NCI-H774 (cell line): ENCODE data around the gene EMSY.
"Not testable (repeated sequence)": the region's sequence is repeated elsewhere in the genome, so short reads cannot be mapped to it uniquely, and the experiment has no call there.

Source experiments
- DNase-seq: peaks from one replicate; lab custom pipeline; 2025; lab: John Stamatoyannopoulos, UW

Gene EMSY

DNA sequence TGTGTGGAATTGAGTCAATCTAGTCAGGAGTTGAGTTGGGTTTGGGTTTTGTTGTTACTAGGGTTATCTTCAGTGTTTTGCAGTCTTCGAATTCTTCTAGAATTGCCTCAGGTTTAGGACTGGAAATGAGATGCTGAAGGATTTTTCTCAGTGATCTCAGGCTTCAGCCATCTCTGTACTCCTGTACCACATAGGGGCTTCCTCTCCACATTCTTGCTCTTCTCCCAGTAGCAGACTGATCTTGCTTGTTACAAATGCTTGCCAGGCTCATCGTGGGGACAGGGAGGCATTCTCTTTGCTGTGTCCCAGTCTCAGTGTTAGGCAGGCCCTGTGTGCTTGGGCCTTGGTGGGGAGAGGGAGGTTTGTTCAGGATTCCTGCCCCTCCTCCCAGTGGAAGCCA, 129.6 kb downstream of the EMSY start:
- DNase-seq, result no peak

- no peak for DNase-seq
Observed at GRCh38 chr11:76574879-76575278, 130.1 kb downstream of the EMSY start.

GRCh38 chr11:76577226-76577920, 132.6 kb downstream of the EMSY start:
- DNase-seq, result no peak

GRCh38 chr11:76577921-76578653, 133.3 kb downstream of the EMSY start:
- no peak for DNase-seq

DNA sequence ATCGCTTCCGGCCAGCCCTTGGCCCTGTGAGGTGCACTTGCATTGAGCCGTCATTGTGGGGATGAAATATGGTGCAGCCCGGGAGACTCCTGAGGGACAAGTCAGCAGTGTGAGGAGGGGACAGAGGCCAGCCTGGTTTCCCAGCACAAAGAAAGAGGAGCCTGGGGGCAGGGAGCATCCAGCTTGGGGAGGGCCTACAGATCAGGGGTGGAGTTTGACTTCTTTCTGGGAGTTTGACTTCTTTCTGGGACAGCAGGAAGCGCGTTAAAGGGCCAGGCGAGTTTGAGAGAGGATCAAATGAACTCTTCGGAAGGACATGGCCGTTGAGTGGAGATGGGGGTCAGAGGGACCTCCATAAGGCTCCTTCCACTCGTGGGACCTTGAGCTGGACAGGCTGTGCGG, 133.8 kb downstream of the EMSY start:
- no peak for DNase-seq

DNA sequence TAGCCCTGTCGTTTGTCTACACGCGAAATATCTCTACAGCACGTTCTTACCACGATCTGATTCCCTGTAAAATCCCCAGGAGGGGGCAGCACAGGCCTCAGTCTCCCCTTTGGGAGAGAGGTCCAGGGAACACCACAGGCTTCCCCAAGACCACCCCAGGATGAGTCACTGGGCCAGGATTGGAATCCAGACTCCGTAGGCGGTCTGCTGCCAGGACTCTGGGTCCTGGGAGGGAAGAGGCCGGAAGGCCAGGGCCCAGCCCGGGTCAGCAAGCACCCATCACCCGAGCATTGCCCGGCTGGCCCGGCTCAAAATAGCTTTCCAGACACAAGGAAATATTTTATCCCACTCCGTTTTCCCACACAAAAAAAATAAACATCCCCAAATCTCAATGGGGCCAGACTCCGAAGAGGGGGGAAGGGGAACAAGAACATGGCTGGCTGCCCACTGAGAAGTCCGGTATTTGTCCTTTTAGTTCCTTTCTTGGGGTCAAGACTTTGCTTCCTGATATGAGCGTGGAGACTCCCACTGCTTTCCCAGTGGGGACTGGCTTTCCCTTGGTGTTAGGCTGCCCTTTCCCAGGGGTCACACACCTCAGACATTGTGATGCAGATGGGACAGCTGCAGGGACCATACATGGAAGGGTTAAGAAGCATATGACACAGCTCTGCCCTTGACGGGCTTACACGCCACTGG, 134.4 kb downstream of the EMSY start:
- DNase-seq, result no peak

DNA sequence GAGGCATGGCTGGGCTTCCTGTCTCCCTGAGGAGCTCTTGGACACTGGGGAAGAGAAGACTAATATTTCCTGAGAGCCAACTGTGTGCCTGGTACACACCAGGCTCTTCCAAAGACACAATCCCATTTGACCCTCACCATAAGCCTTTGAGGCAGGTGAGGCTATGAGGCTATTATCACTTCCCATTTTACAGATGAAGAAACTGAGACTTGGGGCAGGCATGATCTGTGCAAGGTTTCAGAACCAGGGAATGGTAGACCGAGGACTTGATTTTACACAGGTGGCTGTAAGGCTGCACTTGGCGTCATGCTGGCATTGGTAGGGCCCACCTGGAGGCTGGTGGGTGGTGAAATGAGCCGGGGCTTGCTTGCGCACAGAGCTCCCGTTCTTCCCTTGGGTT, 134.9 kb downstream of the EMSY start:
- DNase-seq, result no peak

DNA sequence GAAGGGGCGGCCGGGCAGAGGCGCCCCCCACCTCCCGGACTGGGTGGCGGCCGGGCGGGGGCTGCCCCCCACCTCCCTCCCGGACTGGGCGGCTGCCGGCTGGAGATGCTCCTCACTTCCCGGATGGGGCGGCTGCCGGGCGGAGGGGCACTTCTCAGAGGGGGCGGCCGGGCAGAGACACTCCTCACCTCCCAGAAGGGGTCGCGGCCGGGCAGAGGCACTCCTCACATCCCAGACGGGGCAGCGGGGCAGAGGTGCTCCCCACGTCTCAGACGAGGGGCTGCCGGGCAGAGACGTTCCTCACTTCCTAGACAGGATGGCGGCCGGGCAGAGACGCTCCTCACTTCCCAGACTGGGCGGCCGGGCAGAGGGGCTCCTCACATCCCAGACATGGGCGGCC, 137.7 kb downstream of the EMSY start:
- not testable (repeated sequence) for DNase-seq

DNA sequence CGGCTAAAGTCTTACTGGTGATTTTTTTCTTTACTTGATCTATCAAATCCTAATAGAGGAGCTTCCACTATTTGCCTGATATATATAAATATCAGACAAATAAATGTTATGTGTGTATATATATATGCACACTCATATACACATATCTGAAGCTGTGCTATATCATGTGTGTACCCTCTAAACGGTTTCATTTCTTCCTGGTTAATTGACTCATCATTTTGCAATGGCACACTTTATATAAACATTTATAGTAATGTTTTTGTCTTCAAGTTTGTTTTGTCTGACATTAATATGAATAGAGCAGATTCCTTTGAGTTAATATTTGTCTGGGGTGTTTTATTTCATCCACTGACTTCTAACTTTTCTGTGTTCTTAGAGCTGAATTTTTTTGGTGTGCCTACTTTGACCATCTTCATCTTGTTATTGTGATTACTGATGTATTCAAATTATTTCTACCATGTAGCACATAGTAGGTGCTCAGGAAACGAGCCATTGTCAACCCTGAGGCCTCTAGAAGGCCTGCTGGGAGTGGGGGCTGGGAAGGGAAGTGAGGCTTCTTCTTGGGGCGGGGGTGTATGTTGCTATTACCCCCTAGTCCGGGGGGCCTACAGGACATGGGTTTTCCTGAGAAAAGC, 143.1 kb downstream of the EMSY start:
- no peak for DNase-seq

- no peak for DNase-seq
Observed at GRCh38 chr11:76588455-76589325, 143.9 kb downstream of the EMSY start.

DNA sequence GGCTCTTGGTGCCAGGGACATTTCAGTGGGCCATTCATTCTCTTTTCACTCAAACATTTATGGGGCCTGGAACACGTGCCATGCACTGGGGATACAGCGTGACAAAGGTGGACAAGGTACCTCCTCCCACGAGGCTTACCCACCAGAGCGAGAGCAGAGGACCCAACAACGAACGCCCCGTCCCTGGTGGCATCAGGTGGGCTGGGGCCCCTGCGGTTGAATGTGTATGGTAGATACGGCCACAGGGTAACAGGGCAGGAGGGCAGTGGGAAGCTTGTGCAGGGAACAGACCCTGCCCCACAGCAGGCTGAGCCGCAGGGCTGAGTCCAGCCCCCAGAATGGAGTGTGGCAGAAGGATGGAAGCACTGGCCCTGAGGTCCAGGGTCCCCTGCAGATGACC, 144.7 kb downstream of the EMSY start:
- no peak for DNase-seq

DNA sequence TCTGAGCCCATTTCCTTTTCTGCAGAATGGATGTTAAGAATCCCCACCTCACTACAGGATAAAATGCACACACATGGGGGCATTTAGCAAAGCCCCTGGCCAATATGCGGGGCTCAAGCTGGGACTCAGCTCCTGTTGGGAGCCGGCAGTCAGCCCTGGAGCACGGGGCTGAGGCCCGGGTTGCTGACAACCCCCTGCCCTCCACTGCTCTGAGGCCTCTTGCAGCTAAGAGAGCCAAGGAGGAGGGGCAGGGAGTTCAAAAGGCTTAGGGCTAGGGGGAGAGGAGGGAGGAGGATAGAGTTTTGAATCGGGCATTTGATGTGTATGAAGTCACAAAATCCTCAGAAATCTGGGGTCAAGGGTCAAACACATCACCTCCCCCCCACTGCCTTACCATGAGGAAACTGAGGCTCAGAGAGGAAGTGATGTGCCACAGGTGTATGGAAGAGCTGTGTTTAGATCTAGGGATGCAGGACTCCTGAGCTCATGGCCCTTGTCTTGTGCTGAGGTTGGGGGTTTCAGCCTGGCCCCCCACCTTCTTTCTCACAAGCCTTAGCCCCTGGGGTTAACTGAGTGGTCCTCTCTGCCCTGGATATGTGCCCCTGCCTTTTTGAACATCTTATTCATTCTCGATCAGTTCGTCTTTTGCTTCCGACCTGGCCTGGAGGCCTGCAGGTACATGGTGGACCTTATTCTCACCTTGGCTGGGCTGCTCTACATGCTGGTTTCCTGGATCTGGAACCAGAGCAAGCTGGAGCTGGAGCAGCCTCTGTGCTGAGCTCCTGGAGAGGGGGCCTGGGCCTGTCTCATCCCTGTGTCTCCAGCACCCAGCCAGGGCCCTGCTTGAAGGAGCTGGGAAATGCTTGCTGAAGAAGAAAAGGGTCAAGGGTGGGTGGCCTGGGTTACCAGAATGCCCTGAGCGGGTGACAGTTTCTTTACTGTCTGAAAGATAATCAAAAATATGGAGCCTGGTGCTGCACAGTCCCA, 145.4 kb downstream of the EMSY start:
- DNase-seq, result no peak

DNA sequence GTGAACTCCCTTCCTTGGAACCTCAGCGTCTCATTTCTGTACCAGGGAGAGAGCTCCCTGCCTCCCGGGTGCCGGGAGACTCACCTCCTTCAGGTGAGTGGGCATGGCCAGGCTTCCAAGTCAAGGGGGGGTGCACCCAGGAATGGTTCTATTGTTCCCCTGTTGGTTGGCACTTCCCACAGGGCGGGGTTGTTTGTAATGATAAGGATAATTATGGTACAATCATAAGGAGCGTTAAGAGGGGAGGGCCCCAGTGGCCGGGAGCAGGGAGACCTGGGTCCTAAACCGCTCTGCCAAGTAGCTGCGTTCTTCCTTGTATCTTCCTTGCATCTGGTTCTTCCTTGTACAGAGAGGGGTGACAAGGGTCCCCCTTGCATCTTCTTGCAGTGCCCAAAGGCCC, 146.6 kb downstream of the EMSY start:
- no peak for DNase-seq

GRCh38 chr11:76592025-76592914, 147.5 kb downstream of the EMSY start:
- peak; percentile 55 for DNase-seq

DNA sequence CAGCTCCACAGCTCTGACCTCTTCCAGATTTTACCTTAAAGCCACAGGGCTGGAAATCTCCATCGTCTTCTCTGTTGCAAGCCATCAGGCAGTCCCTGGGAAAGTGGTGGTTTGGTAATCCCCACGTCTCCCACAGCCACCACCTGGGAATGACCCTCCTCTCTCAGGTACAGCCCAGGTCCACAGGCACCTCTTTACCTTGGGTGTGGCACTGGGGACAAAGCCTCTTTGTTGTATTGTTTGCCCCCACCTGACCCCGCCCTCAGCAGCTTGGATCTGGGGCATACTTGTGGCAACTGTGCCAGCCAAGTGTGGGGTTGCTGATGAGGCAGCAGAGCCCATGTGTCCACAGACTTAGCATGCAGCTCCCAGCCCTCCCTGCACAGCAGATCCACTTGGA, 148.1 kb downstream of the EMSY start:
- peak; percentile 12 for DNase-seq

DNA sequence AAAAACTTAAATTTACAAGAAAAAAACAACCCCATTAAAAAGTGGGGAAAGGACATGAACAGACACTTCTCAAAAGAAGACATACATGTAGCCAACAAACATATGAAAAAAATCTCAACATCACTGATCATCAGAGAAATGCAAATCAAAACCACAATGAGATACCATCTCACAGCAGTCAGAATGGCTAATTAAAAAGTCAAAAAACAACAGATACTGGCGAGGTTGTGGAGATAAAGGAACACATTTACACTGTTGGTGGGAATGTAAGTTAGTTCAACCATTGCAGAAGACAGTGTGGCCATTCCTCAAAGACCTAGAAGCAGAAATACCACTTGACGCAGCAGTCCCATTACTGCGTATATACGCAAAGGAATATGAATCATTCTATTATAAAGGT, 150.3 kb downstream of the EMSY start:
- not testable (repeated sequence) for DNase-seq

GRCh38 chr11:76596652-76597051, 151.8 kb downstream of the EMSY start:
- no peak for DNase-seq

DNA sequence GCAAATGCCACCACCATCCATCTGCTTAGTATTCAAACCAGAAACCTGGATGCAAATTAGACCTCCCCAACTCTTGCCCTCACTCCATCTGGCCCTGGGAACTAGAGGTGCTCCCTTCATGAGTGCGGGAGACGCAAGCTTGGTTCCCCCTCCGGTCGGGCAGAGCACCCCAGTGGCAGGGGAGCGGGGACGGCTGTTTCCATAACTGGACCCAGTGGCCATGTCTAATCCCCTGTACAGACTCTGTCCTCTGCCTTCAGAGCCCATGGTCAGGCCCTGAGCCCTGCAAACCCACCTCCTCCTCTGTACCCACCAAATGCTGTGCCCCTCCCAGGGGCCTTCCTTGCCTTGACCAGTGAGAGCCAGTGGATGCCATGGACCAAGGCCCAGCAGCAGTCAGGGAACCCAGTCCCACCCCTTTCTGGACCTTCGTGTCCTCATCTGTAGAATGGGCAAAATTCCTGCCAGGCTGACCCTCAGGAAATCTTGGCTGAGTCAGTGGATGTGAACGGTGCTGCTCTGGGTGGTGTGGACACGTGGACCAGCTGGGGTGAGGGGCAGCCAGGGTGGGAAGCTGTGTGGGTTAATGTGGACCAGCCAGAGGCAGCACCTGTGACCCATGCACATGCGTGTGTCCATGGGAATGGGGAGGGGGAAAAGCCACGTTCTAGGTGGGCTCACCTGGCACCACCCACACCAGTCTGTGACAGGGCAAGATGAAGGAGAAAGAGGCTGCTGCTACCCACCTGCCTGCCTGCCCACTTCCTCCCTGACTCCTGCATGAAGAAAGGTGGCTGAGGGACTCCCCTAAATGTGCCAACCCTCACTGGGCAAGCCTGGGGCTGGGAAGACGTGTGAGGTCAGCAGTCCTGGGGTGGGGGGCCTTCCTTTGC, 153.0 kb downstream of the EMSY start:
- DNase-seq, result no peak
